ENCODE data around the gene POFUT2.

DNA sequence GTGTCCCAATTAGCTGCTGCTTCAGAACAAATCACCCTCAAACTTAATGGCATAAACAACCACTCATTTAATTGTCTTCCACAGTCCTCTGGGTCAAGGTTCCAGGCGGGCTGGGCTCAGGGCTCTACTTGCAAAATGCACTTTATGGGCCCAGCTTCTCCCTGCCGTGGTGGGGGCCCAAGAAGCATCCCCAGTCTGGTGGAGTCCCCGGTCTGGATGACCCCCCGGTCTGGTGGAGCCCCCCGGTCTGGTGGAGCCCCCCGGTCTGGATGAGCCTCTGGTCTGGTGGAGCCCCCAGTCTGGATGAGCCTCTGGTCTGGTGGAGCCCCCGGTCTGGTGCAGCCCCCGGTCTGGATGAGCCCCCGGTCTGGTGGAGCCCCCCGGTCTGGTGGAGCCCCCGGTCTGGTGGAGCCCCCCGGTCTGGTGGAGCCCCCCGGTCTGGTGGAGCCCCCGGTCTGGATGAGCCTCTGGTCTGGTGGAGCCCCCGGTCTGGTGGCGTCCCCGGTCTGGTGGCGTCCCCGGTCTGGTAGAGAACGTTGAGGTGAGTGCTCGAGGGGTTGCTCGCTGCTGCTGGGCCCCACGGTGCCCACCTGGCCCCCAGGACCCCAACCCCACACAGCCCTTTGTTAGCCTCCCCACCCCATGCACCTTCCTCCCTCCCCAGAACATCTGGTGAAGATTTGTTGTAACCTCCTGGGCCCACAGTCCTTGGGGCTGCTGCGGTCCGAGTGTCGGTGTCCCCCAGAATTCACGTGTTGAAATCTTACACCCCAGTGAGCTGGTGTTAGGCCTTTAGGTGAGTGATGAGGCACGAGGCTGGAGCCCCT, 33.8 kb downstream of the POFUT2 start:
- TF ChIP-seq, protein P1, sequence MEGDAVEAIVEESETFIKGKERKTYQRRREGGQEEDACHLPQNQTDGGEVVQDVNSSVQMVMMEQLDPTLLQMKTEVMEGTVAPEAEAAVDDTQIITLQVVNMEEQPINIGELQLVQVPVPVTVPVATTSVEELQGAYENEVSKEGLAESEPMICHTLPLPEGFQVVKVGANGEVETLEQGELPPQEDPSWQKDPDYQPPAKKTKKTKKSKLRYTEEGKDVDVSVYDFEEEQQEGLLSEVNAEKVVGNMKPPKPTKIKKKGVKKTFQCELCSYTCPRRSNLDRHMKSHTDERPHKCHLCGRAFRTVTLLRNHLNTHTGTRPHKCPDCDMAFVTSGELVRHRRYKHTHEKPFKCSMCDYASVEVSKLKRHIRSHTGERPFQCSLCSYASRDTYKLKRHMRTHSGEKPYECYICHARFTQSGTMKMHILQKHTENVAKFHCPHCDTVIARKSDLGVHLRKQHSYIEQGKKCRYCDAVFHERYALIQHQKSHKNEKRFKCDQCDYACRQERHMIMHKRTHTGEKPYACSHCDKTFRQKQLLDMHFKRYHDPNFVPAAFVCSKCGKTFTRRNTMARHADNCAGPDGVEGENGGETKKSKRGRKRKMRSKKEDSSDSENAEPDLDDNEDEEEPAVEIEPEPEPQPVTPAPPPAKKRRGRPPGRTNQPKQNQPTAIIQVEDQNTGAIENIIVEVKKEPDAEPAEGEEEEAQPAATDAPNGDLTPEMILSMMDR (IDR thresholded peaks at IDR 0.05): no peak
- TF ChIP-seq POLR2A (IDR thresholded peaks at IDR 0.05) (no peak), EP300 (IDR thresholded peaks at IDR 0.05) (no peak)

All from ovary (tissue), 3 donors.